Hepatocyte (in vitro differentiated cells): ENCODE data around the gene NSUN7.

ENCODE experiments used
- EZH2 ChIP-seq: fragments of 200-600 bp; sonication (generic); IDR thresholded peaks from 2 replicates; pipeline ENCODE4 v1.6.1; 2016; ENCODE audit warnings: antibody characterized with exemption, mild to moderate bottlenecking, borderline replicate concordance
- TF ChIP-seq, protein P1 (sequence below): fragments of 200-600 bp; sonication (generic); IDR thresholded peaks from 2 replicates; pipeline ENCODE4 v1.5.1; 2016; ENCODE audit warnings: antibody characterized with exemption, mild to moderate bottlenecking; ENCODE audit not compliant: poor library complexity

- TF ChIP-seq, protein P1, sequence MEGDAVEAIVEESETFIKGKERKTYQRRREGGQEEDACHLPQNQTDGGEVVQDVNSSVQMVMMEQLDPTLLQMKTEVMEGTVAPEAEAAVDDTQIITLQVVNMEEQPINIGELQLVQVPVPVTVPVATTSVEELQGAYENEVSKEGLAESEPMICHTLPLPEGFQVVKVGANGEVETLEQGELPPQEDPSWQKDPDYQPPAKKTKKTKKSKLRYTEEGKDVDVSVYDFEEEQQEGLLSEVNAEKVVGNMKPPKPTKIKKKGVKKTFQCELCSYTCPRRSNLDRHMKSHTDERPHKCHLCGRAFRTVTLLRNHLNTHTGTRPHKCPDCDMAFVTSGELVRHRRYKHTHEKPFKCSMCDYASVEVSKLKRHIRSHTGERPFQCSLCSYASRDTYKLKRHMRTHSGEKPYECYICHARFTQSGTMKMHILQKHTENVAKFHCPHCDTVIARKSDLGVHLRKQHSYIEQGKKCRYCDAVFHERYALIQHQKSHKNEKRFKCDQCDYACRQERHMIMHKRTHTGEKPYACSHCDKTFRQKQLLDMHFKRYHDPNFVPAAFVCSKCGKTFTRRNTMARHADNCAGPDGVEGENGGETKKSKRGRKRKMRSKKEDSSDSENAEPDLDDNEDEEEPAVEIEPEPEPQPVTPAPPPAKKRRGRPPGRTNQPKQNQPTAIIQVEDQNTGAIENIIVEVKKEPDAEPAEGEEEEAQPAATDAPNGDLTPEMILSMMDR, result no peak
- no peak for TF ChIP-seq EZH2
Observed at GRCh38 chr4:40858962-40859361, 109.2 kb downstream of the NSUN7 start.
